SJSA1 (cell line): Measurements from ENCODE around the gene INF2. TPM values are rescaled to one million over a fixed set of nuclear protein-coding genes. Genes with fewer than 3 reads are reported as not detected.
"Not testable (repeated sequence)": the region's sequence is repeated elsewhere in the genome, so short reads cannot be mapped to it uniquely, and the experiment has no call there.

Experiments
- DNase-seq, 2 experiments: peaks; one replicate each; pipeline ENCODE4 v3.0.0-alpha.2; 2015 to 2020; ENCODE audit warnings: low spot score in 2 of 2, low read depth in 1 of 2
- H3K27ac ChIP-seq: fragments of 250-450 bp; sonication (Bioruptor Pico); 2 replicates; pipeline ENCODE4 v1.5.1; 2020; ENCODE audit warnings: mild to moderate bottlenecking, moderate library complexity
- H3K27me3 ChIP-seq: fragments of 250-450 bp; sonication (Bioruptor Pico); replicated peaks from 2 replicates; pipeline ENCODE4 v1.5.1; 2020; ENCODE audit warnings: mild to moderate bottlenecking, moderate library complexity
- H3K36me3 ChIP-seq: fragments of 250-450 bp; sonication (Bioruptor Pico); 2 replicates; pipeline ENCODE4 v1.5.1; 2020; ENCODE audit warnings: mild to moderate bottlenecking
- H3K4me1 ChIP-seq: fragments of 250-450 bp; sonication (Bioruptor Pico); replicated peaks from 2 replicates; pipeline ENCODE4 v1.6.1; 2021; ENCODE audit warnings: mild to moderate bottlenecking
- H3K4me3 ChIP-seq: fragments of 250-450 bp; sonication (Bioruptor Pico); 2 replicates; pipeline ENCODE4 v1.5.1; 2020; ENCODE audit warnings: mild to moderate bottlenecking
- H3K9me3 ChIP-seq: fragments of 250-450 bp; sonication (Bioruptor Pico); replicated peaks from 2 replicates; pipeline ENCODE4 v1.5.1; 2020; ENCODE audit warnings: mild to moderate bottlenecking
- total RNA-seq: library from RNA; depleted of rRNA; stranded (reverse); fragments of >200 nt; shearing (Covaris generic); gene quantifications from 2 replicates; pipeline ENCODE4 v1.2.3, GENCODE V29; 2014

The INF2 gene
- total RNA-seq, 1 experiment from 2014 or later: 37.3 TPM

DNA sequence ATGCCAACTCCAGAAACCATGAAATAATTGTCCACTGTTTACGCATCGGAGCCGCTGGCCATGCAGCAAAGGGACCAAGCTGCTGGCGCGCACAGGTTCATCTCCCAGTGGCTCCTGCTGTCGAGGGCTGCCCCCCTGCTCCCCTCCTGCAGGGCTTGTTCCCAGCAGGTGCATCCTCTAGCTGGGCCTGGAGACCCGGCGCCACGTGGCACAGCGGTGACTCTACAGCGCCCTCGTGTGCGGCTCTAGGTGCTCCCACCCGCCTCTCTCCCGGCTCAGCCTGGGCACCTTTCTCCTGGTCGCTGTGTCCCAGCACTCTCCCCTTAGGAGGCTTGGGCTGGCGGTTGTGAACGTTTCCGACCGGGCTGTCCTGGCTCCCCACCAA is 37.5 kb upstream of the INF2 start:
- no peak overlapping the region for H3K4me3 ChIP-seq
- peaks cover 12% of the 10 kb centered on the region for H3K9me3 ChIP-seq
- peaks cover 4% of the 10 kb centered on the region for H3K4me1 ChIP-seq
- no peak overlapping the region for H3K27ac ChIP-seq
- H3K36me3 ChIP-seq: no peaks in the 10 kb centered on the region
- DNase-seq: no peak
- no peaks in the 10 kb centered on the region; the same call in 1 of the 2 replicates for H3K27me3 ChIP-seq

DNA sequence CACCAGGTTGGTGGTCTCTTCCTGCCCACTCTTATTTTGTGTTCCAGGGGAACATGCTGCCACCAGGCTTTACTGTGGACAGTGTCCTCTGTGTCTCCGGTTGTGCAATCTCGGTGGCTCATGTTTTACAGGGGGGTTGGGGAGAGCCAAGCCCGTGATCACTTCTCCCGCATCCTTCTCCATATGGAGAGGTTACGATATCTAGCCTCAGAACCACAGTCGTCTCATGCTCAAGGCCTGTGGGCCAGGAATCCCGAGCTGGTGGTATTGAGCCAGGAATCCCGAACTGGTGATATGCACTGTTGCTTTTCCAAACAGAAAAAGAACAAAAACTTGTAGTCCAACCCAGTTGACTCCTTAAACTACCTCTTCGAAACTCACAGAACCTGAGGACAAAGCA is 37.0 kb upstream of the INF2 start:
- DNase-seq: no peak
- Histone ChIP-seq H3K9me3 (peaks cover 12% of the 10 kb centered on the region), H3K36me3 (no peaks in the 10 kb centered on the region)

DNA sequence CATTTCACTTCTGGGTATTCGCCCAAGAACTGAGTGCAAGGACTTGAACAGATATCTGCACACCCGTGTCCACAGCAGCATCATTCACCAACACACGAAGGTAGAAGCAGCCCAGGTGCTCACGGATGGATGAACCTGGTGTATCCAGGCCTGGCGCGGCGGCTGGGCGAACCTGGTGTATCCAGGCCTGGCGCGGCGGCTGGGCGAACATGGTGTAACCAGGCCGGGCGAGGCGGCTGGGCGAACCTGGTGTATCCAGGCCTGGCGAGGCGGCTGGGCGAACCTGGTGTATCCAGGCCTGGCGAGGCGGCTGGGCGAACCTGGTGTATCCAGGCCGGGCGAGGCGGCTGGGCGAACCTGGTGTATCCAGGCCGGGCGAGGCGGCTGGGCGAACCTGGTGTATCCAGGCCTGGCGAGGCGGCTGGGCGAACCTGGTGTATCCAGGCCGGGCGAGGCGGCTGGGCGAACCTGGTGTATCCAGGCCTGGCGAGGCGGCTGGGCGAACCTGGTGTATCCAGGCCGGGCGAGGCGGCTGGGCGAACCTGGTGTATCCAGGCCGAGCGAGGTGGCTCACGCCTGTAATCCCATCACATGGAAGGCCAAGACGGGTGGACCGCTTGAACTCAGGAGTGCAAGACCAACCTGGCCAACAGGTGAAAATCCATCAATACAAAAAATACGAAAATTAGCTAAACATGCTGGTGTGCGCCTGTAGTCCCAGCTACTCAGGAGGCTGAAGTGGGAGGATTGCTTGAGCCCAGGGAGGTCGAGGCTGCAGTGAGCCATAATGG is 36.1 kb upstream of the INF2 start:
- DNase-seq, H3K27ac ChIP-seq, H3K4me1 ChIP-seq, H3K27me3 ChIP-seq, H3K36me3 ChIP-seq, H3K4me3 ChIP-seq: not testable (repeated sequence)
- peaks cover 12% of the 10 kb centered on the region for H3K9me3 ChIP-seq

More for the DNA sequence above, 37.0 kb upstream of the INF2 start:
- H3K27ac ChIP-seq: no peak overlapping the region
- no peak overlapping the region for H3K4me3 ChIP-seq
- H3K27me3 ChIP-seq: no peaks in the 10 kb centered on the region; the same call in 1 of the 2 replicates
- peaks cover 4% of the 10 kb centered on the region for H3K4me1 ChIP-seq

DNA sequence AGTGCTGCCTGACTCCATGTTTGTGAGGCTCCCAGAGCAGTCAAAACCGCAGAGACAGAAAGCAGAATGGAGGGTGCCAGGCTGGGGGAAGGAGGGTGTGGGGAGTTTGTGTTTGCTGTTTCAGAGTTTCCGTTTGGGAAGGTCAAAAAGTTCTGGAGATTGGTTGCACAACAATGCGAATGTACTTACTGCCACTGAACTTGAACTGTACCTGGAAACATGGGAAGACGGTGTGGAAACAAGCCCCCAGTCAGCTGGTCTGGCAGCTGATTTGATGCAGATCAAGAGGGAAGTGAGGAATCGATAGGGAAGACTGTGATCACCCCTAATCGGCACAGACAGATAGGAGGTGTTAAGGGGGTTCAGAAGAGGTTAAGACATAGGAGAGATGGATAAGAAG is 35.3 kb upstream of the INF2 start:
- H3K9me3 ChIP-seq: peaks cover 12% of the 10 kb centered on the region
- no peak overlapping the region for H3K4me3 ChIP-seq
- H3K4me1 ChIP-seq: peaks cover 4% of the 10 kb centered on the region
- DNase-seq: no peak
- no peaks in the 10 kb centered on the region; the same call in 1 of the 2 replicates for H3K27me3 ChIP-seq
- no peak overlapping the region for H3K27ac ChIP-seq
- H3K36me3 ChIP-seq: no peaks in the 10 kb centered on the region

DNA sequence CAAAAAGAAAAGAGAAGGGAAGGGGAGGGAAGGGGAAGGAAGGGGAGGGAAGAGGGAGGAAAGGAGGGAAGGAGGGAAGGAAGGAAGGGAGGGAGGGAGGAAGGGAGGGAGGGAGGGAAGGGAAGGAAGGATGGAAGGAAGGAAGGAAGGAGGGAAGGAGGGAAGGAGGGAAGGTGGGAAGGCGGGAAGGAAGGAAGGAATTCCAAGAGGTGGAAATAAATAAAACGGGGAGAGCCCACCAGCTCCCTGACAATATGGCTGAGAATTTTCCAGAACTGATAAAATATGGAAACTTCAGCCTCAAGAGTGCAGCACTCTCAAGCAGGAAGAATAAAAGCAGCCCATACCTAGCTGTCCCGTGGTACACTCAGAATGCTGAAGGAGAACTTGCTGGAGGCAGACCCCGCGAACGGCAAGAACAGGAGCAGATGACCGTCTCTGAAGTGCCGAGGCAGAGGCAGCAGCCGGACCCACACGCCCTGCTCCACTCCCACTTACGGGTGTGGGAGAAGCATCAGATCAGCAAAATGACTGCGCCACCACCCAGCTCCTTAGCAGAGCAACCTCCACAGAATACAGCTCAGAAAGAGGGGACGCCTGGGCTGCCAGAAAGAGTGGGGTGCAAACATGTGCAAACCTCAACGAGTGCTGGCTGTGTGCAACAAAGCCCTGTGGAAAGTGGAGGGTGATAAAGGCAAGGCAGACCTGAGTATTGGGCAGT is 34.1 kb upstream of the INF2 start:
- Histone ChIP-seq H3K27ac (no peak overlapping the region), H3K36me3 (no peaks in the 10 kb centered on the region), H3K4me1 (peaks cover under 1% of the 10 kb centered on the region), H3K9me3 (peaks cover 12% of the 10 kb centered on the region), H3K4me3 (no peak overlapping the region), H3K27me3 (no peaks in the 10 kb centered on the region)
- DNase-seq: no peak

DNA sequence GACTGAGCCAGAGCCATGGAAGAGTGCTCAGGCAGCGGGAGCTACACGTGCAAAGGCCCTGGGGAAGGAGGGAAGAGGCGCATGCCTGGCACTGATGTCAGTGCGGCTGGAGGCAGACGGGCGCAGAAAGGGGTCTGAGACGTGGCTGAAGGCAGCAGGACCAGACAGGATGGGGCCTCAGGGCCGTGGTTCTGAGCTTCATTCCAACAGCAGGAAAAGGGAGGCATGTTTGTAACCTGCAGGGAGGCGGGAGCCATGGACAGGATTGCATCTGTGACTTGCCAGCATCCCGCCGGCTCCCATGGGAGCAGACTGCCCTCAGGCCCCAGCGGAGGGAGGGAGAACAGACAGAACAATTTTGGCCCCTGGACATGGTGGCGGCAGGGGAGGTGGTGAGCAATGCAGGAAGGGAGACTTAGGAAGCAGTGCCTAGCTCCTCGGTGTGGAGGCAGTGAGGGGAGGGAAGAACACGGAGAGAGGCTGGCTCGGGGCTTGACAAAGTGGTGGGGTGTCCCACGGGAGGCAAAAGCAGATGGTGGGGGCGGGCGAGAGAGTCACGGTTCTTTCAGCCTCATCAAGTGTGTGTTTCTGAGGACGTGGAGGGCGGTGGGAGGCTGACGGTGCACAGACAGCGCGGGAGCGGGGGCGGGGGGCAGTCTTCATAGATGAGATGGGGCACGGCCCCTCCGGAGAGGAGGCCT is 33.3 kb upstream of the INF2 start:
- H3K9me3 ChIP-seq: peaks cover 12% of the 10 kb centered on the region
- no peaks in the 10 kb centered on the region for H3K4me1 ChIP-seq
- peak in 1 of 2 experiments; percentile 42 for DNase-seq
- no peak overlapping the region for H3K4me3 ChIP-seq
- H3K27me3 ChIP-seq: no peaks in the 10 kb centered on the region
- no peak overlapping the region for H3K27ac ChIP-seq
- no peaks in the 10 kb centered on the region for H3K36me3 ChIP-seq

DNA sequence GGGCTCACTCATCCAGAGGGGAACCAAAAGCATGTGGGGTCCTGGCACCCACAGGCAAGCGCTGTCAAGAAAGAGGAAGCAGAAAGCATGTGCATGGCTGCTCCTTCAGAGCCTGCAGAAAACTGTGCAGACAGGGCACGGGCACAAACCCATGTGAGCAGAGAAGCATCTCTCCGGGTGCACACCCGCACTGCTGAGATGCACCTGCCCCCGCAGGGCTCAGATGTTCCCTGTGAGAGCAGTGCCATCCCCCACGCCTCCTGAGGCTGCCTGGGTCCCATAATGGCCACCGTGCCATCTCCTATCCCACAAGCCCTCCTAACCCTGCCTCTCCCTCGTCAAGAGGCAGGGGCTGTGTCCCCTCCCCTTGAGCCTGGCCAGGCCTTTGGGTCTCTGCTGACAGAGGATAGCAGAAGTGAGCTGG is 32.3 kb upstream of the INF2 start:
- Histone ChIP-seq H3K9me3 (peaks cover 12% of the 10 kb centered on the region), H3K4me1 (no peaks in the 10 kb centered on the region), H3K4me3 (no peak overlapping the region), H3K27ac (no peak overlapping the region), H3K36me3 (no peaks in the 10 kb centered on the region), H3K27me3 (no peaks in the 10 kb centered on the region)
- no peak for DNase-seq

DNA sequence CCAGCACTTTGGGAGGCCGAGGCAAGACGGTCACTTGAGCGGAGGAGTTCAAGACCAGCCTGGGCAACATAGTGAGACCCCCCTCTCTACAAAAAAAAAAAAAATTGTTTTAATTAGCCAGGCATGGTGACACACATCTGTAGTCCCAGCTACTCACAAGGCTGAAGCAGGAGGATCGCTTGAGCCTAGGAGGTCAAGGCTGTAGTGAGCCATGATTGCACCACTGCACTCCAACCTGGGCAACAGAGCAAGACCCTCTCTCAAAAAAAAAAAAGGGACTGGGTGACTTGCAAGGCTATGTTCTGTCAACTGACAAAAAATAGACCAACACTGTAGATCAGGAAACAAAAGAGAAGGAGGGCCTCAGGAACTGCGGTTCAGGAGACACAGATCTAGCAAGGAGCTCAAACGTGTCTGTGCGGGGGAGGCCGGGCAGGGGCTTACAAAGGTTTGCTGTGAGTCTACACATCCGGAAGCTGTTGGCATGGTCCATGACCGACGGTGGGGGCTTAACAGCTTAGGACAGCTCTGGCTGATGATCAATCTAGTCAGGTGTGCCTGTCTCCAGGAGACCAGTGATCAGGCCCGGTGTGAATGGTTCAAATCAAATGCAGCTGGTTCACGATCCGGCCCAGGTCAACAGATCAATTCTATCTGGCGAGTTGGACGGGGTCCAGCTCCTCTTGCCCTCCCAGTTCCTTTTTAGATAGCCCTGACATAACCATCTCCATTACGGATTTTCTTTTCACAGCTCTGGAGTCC is 31.7 kb upstream of the INF2 start:
- no peaks in the 10 kb centered on the region for H3K36me3 ChIP-seq
- DNase-seq: peak in 1 of 2 experiments; percentile 29
- H3K27me3 ChIP-seq: no peaks in the 10 kb centered on the region
- peaks cover 9% of the 10 kb centered on the region for H3K9me3 ChIP-seq
- H3K4me3 ChIP-seq: no peak overlapping the region
- no peaks in the 10 kb centered on the region for H3K4me1 ChIP-seq
- H3K27ac ChIP-seq: no peak overlapping the region

DNA sequence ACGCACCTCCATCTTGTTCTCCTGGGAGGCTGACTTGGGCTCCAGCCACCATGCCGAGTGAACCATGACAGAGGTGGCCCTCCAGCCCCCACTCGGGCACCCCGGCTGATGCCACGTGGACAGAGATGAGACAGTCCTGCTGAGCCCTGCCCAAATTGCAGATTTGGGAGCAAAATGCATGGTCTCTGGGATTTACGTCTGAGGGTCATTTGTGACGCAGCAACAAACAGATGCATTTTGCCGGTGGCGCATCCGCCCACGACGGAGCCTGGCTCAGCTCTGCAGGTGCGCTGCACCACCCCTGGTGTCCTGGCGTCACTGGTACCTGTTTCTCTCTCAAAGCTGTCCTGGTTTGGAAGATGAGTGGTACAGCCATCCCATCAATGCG is 31.1 kb upstream of the INF2 start:
- Histone ChIP-seq H3K4me3 (no peak overlapping the region), H3K27me3 (no peaks in the 10 kb centered on the region), H3K4me1 (no peaks in the 10 kb centered on the region), H3K9me3 (peaks cover 7% of the 10 kb centered on the region), H3K27ac (no peak overlapping the region), H3K36me3 (no peaks in the 10 kb centered on the region)
- no peak for DNase-seq

DNA sequence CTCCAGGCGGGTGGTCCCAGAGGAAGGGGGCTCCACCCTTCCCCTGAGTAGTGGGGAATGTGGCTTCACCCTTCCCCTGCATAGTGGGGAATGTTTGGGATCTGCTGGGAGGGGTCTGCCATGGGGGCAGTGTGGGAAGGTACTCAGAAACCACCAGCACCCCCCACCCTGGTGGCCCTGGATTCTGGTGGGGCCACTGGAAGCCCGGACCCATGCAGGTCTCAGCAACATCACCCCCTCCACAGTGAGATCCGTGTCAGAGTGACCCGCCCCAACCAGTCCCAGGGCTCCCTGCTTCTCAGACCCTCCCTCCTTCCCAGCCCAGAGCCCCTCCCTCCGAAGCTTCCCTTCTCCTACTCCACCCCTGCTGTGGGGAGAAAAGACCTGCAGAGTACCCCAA is 30.3 kb upstream of the INF2 start:
- no peak overlapping the region for H3K27ac ChIP-seq
- H3K27me3 ChIP-seq: no peaks in the 10 kb centered on the region
- H3K36me3 ChIP-seq: no peaks in the 10 kb centered on the region
- peak in 1 of 2 experiments; percentile 32 for DNase-seq
- H3K9me3 ChIP-seq: peaks cover 3% of the 10 kb centered on the region; the same call in 1 of the 2 replicates
- no peaks in the 10 kb centered on the region for H3K4me1 ChIP-seq
- H3K4me3 ChIP-seq: no peak overlapping the region

DNA sequence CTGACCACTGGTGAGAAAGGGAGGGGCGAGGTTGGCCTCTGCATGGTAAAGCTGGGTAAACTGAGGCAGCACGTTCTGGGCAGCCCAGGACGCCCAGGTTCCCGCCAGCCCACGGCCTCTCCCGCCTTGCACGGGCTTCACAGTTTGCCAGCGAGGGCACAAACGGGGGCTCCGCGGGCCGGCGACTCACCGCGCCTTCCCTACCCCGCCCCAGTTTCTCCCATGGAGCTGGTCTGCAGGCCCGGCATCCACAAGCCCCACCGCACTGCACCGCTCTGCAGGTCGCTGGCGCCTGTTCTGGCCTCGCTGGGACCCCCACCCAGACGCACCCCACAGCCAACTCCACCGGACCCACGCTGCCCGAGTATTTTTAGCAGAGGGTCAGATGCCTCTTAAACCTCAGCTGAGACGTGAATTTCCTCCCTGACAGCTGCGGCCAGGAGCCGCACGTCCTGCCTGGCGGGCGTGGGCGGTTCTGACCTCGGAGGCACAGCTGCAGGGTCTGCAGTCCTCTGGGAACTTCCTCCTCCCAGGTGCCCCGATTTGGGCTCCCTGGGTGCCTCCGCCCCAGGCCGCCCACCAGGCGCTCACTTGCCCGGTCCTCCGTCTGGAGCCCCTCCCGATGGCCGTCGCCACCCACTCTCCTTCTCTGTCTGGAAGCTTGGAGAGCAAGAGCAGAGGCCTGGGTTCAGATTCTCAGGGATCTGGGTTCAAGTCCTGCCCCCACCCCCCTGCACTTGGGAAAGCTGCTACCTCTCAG is 29.5 kb upstream of the INF2 start:
- Histone ChIP-seq H3K9me3 (no peaks in the 10 kb centered on the region), H3K4me1 (no peaks in the 10 kb centered on the region), H3K4me3 (no peak overlapping the region), H3K27me3 (no peaks in the 10 kb centered on the region), H3K27ac (no peak overlapping the region), H3K36me3 (no peaks in the 10 kb centered on the region)
- DNase-seq: peak in 1 of 2 experiments; percentile 32

DNA sequence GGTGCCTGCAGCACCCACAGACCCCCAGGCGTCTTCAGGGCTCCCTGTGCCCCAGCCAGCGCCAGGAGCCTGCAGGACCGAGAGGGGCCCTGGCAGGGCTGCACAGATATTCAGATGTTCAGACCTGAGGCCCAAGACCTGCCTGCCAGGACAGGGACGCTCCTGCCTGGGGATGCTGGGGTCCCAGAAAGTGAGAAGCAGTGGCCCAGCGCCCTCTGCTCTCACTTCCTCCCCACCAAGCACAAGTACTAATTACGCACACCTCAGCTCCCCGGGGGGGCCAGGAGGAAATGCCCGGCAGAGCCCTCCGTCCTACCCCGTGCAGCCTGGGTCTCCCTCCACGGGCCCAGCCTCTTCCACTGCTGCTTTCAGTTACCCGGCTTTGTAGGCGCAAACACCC is 28.8 kb upstream of the INF2 start:
- no peak overlapping the region for H3K27ac ChIP-seq
- H3K4me1 ChIP-seq: peaks cover 4% of the 10 kb centered on the region
- H3K9me3 ChIP-seq: no peaks in the 10 kb centered on the region
- no peaks in the 10 kb centered on the region for H3K27me3 ChIP-seq
- H3K36me3 ChIP-seq: no peaks in the 10 kb centered on the region
- DNase-seq: no peak
- H3K4me3 ChIP-seq: no peak overlapping the region

DNA sequence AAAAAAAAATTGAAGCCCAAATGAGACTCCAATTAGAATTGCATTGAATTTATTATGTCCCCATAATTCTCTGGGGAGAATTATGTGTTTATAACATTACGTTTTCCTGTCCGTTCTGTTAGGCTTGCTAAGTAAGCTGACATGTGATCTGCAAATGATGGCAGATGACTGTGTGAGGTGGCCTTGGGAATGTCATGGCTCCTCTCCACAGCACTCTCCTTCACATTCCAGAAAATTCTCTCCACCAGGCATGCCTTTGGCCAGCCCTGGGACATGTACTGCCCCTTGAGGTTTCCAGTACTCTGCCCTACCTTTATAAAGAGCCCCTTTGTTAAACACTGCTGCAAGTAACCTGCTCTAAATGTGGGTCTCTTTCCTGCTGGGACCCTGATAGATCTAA is 28.3 kb upstream of the INF2 start:
- Histone ChIP-seq H3K4me3 (no peak overlapping the region), H3K9me3 (no peaks in the 10 kb centered on the region), H3K36me3 (no peaks in the 10 kb centered on the region), H3K27ac (no peak overlapping the region), H3K4me1 (peaks cover 9% of the 10 kb centered on the region), H3K27me3 (no peaks in the 10 kb centered on the region)
- no peak for DNase-seq
